Measurements from ENCODE around the gene OOSP3.
A peak's percentile ranks its signal among the peaks of the same experiment; 100 is the strongest.

The OOSP3 gene

DNA sequence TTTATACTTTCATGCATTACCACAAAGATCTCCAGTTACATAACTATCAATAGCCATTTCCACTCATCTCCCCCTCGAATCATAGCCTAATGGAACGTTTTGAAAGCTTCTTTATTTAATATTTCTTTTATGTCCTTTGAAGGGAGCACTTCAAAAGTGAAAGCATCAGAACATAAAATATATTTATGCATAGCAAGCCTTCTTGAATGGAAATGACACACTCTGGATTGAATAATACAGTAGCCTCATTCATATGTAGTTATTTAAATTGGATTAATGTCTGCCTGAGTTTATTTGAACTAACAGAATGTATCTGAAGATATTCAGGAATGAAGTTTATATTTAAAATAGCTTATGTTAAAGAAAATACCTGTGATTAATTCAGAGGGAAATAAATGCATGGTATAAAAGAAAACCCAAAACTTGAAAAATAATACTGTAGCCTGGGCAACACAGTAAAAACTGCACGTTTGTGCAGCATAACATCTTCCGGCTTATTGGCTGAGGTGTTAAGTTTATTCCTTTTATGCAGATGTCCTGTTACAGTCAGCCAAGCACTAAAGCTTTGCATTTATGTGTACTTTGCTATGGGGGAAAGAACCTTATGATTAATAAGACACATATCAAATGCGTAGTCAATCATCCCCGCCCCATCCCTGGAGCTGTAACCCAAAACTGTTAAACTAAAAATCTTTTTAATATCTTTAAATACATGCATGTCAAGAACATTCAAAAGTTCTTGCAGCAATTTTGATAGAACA is 22.0 kb downstream of the OOSP3 start:
- TF ChIP-seq, protein P1, sequence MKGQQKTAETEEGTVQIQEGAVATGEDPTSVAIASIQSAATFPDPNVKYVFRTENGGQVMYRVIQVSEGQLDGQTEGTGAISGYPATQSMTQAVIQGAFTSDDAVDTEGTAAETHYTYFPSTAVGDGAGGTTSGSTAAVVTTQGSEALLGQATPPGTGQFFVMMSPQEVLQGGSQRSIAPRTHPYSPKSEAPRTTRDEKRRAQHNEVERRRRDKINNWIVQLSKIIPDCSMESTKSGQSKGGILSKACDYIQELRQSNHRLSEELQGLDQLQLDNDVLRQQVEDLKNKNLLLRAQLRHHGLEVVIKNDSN (IDR thresholded peaks at IDR 0.05): no peak
- TF ChIP-seq TAF1 (IDR thresholded peaks at IDR 0.05; ENCODE audit: low read depth) (no peak), CEBPB (IDR thresholded peaks at IDR 0.05) (no peak), NFIC (IDR thresholded peaks at IDR 0.05) (no peak), ZBTB7A (IDR thresholded peaks at IDR 0.05; ENCODE audit: low read depth) (no peak), EP300 (IDR thresholded peaks at IDR 0.05; ENCODE audit: borderline replicate concordance) (no peak), RAD21 (IDR thresholded peaks at IDR 0.05; ENCODE audit: low read depth) (no peak)

DNA sequence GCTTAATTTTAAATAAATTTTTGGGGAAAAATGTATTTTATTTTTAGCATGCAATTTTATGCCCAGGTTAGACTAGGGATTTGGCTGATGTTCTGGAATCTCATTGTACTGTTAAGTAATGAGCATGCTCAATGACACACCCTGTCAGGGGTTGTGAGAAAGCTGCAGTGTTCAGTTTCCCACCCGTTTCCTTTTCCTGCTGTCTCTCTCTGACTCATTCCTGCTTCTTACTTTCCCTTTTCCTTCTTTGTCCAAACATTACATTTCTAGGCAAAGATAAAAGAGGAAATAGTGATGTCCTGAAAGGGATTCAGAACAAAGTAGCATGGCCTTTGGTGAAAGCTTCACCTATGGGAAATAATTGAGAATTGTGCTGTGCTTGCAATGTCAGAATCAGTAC is 22.7 kb downstream of the OOSP3 start:
- TF ChIP-seq RAD21 (IDR thresholded peaks at IDR 0.05; ENCODE audit: low read depth): no peak
- no peak for TF ChIP-seq TCF12 (IDR thresholded peaks at IDR 0.05; ENCODE audit: low read depth)
- TF ChIP-seq YY1 (IDR thresholded peaks at IDR 0.05; ENCODE audit: low read depth): no peak
- no peak for TF ChIP-seq FOXM1 (IDR thresholded peaks at IDR 0.05; ENCODE audit: borderline replicate concordance, low read depth)
- TF ChIP-seq, protein P1 (IDR thresholded peaks at IDR 0.05): no peak
- no peak for TF ChIP-seq EP300 (IDR thresholded peaks at IDR 0.05; ENCODE audit: borderline replicate concordance)
- no peak for TF ChIP-seq CREB1 (IDR thresholded peaks at IDR 0.05; ENCODE audit: low read depth)
- TF ChIP-seq, protein P2, sequence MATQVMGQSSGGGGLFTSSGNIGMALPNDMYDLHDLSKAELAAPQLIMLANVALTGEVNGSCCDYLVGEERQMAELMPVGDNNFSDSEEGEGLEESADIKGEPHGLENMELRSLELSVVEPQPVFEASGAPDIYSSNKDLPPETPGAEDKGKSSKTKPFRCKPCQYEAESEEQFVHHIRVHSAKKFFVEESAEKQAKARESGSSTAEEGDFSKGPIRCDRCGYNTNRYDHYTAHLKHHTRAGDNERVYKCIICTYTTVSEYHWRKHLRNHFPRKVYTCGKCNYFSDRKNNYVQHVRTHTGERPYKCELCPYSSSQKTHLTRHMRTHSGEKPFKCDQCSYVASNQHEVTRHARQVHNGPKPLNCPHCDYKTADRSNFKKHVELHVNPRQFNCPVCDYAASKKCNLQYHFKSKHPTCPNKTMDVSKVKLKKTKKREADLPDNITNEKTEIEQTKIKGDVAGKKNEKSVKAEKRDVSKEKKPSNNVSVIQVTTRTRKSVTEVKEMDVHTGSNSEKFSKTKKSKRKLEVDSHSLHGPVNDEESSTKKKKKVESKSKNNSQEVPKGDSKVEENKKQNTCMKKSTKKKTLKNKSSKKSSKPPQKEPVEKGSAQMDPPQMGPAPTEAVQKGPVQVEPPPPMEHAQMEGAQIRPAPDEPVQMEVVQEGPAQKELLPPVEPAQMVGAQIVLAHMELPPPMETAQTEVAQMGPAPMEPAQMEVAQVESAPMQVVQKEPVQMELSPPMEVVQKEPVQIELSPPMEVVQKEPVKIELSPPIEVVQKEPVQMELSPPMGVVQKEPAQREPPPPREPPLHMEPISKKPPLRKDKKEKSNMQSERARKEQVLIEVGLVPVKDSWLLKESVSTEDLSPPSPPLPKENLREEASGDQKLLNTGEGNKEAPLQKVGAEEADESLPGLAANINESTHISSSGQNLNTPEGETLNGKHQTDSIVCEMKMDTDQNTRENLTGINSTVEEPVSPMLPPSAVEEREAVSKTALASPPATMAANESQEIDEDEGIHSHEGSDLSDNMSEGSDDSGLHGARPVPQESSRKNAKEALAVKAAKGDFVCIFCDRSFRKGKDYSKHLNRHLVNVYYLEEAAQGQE (IDR thresholded peaks at IDR 0.05; ENCODE audit: low read depth): no peak
- no peak for TF ChIP-seq NFIC (IDR thresholded peaks at IDR 0.05)
- no peak for TF ChIP-seq ZBTB7A (IDR thresholded peaks at IDR 0.05; ENCODE audit: low read depth)
- TF ChIP-seq CEBPB (IDR thresholded peaks at IDR 0.05): no peak
- TF ChIP-seq TEAD4 (IDR thresholded peaks at IDR 0.05): no peak
- TF ChIP-seq TAF1 (IDR thresholded peaks at IDR 0.05; ENCODE audit: low read depth): no peak
- TF ChIP-seq EGR1 (IDR thresholded peaks at IDR 0.05): no peak
- TF ChIP-seq, protein P3, sequence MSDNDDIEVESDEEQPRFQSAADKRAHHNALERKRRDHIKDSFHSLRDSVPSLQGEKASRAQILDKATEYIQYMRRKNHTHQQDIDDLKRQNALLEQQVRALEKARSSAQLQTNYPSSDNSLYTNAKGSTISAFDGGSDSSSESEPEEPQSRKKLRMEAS (IDR thresholded peaks at IDR 0.05): no peak

DNA sequence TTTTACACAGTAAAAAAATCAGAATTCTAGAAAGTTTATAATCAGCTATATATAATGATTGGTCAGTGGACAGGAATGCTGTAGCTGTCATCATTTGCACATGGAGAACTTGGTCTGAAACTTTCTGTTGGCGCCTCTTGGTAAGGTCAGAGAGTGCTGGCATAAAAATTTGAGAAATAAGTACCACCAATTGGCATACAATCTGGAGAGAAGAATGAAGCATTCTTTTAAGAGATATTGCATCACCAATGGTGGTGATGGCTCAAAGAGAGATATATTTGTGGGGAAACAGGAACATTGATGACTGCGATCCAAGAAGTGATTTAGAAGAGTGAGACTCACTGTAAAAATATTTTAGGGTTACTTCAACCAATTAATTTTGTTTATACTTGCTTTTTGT is 39.9 kb downstream of the OOSP3 start:
- TF ChIP-seq EP300 (IDR thresholded peaks at IDR 0.05; ENCODE audit: borderline replicate concordance) (no peak), TAF1 (IDR thresholded peaks at IDR 0.05; ENCODE audit: low read depth) (no peak), TEAD4 (IDR thresholded peaks at IDR 0.05) (no peak), NFIC (IDR thresholded peaks at IDR 0.05) (no peak), EGR1 (IDR thresholded peaks at IDR 0.05) (no peak), ZBTB7A (IDR thresholded peaks at IDR 0.05; ENCODE audit: low read depth) (no peak), TCF12 (IDR thresholded peaks at IDR 0.05; ENCODE audit: low read depth) (no peak)
- TF ChIP-seq, protein P1 (IDR thresholded peaks at IDR 0.05): no peak
- TF ChIP-seq, protein P2 (IDR thresholded peaks at IDR 0.05; ENCODE audit: low read depth): no peak

DNA sequence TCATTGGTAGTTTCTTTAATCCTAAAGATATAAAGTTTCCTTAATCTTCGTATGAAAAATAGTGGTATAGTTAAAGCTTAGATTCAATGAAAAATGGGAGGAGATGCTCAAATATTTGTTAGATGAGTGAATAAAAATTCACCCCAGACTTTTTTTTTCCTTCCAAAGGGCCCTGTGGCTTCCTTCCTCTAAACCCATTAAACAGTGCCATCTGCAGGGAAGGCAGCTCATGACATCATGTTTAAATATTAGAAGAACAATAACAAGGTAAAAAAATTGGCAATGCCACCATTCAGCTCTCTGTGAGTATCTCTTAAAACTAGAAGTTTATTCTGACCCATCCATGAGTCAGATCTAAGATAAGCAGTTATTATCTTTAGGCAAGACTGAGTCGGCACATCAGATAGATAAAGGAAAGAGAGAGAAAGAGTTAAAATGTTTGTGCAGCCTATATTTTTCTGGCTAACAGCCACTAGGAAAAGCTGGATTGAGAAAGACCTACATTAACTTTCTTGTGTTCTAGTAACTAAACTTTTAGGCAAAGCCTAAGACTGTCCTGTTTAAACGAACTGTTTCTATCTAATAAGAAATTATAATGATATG is 40.5 kb downstream of the OOSP3 start:
- TF ChIP-seq, protein P2 (IDR thresholded peaks at IDR 0.05; ENCODE audit: low read depth): no peak
- peak; percentile 61 for TF ChIP-seq RAD21 (IDR thresholded peaks at IDR 0.05; ENCODE audit: low read depth)
